Activated naive CD8-positive, alpha-beta T cell treated with anti-CD3 and anti-CD28 coated beads, Interleukin-2, amount 10 ng/mL, durations not matched to agents 7 days and 5 days (primary cell): Measurements from ENCODE around the gene CHMP2A. TPM values are rescaled to one million over a fixed set of nuclear protein-coding genes. Genes with fewer than 3 reads are reported as not detected.
"Not testable (repeated sequence)": the region's sequence is repeated elsewhere in the genome, so short reads cannot be mapped to it uniquely, and the experiment has no call there.

Experiments
- ATAC-seq: fragments of 150-1000 bp; cut with Tn5 transposase; one replicate; pipeline ENCODE4 v1.10.0; 2021; ENCODE audit warnings: low read depth, moderate library complexity
- POLR2A ChIA-PET: fragments of 350-600 bp; sonication (Branson Sonifier 250); formaldehyde crosslinking; loops from one replicate; lab custom pipeline; 2021; ENCODE audit warnings: antibody characterized with exemption; lab: Charles Lee
- DNase-seq: peaks from one replicate; pipeline ENCODE4 v3.0.0; 2021
- H3K27ac Mint-ChIP-seq: one replicate; pipeline ENCODE4 v1.8.0; 2022; ENCODE audit warnings: mild to moderate bottlenecking, mixed read lengths
- H3K27me3 Mint-ChIP-seq: one replicate; pipeline ENCODE4 v1.8.0; 2022; ENCODE audit warnings: mild to moderate bottlenecking, moderate library complexity, mixed read lengths
- H3K36me3 Mint-ChIP-seq: one replicate; pipeline ENCODE4 v1.8.0; 2021; ENCODE audit warnings: mild to moderate bottlenecking, mixed read lengths
- H3K4me1 Mint-ChIP-seq: one replicate; pipeline ENCODE4 v1.8.0; 2021; ENCODE audit warnings: mixed read lengths
- H3K4me3 Mint-ChIP-seq: one replicate; pipeline ENCODE4 v1.8.0; 2022; ENCODE audit warnings: mild to moderate bottlenecking, moderate library complexity, mixed read lengths
- H3K9me3 Mint-ChIP-seq: one replicate; pipeline ENCODE4 v1.8.0; 2021; ENCODE audit warnings: mixed read lengths
- total RNA-seq, 2 experiments: library from RNA; stranded (reverse); gene quantifications; one replicate each; pipeline ENCODE4 v1.2.3, GENCODE V29; 2021

The CHMP2A gene
- total RNA-seq, result 100 to 1,000 TPM in 1 of 2 experiments, 10 to 100 TPM in 1; 99.0 to 111 TPM

DNA sequence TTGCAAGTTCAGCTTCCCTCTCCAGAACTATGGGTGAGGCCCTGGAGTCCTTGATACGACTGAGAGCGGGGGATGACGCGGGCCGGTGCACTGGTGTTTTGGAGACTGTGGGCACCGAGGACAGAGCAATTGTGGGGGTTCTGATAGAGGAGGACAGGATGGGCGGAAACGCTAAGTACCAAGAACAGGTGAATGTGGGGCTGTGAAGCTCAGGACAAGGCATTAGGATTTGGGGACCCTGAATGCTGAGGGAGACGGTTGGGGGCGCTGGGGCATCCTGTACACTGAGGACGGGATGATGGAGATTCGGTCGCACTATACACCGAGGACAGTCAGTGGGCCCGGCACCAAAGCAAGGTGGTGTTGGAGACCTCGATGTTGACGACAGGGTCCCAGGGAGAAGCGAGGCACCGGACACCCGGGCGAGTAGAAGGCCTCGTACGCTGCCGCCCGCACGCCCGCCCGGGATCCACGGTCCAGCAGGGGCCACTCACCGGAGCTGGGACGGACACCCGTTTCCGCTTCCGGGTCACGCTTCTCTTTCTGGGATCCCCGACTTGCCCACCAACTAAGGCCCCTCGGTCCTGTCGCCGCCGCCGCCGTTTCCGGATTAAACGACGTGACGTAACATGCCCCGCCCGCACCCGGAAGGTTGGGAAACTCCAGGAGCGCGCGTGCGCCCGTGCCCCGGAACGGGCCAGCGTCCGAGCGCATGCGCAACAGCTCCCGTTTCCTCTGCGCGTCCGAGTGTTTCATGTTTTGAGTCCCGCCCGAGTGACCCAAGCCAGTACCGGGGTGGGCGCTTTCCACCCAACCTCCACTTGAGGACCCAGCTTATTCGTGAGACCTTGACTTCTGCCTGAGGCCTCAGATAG lies at the start of gene CHMP2A:
TSS of gene CHMP2A (minus strand) at position 612 of the 875 bp plus-strand sequence. CDS start 893 bp downstream, outside the sequence.
- Mint-ChIP-seq H3K4me3 (peak within 1 kb of the TSS; percentile 96), H3K27me3 (no peaks in the 10 kb centered on the region), H3K36me3 (peaks cover 30% of the 10 kb centered on the region), H3K4me1 (peaks cover 33% of the 10 kb centered on the region), H3K9me3 (no peaks in the 10 kb centered on the region), H3K27ac (peak within 1 kb of the TSS; percentile 98)
- POLR2A ChIA-PET, result interaction anchor here (0.6 to 3.7 kb wide), 13 partner anchors 8 to 1218 kb away, joined by 3 to 72 read pairs (median 8); partner anchors contain the start of genes MZF1, TRIM28, ZBTB45 and ZNF324B
- ATAC-seq (peak; percentile 45), DNase-seq (peak; percentile 98)

DNA sequence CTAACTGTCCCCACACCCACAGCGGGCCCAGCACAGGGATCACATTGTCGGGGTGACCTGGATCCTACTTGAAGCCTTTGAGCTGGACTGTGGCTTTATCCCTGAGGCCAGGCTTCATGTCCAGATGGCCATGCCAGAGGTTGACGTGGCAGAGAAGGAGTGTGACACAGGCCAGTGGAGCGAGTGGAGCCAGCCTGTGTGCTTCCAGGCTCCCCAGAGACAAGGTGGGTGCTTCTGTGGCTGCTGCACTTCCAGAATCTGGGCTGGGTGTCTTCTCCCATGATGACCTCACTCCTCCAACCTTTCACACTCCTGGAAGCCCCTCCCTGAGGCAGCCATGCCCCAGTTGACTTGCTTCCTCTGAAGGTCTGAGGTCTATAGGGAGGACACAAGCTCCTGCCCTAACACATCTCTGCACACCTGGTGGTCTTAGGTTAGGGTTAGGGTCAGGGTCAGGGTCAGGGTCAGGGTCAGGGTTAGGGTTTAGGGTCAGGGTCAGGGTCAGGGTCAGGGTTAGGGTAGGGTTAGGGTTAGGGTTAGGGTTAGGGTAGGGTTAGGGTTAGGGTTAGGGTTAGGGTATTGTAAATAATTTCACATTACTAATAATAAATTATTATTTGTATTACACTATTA lies 31.3 kb upstream of the CHMP2A start:
- no peaks in the 10 kb centered on the region for H3K9me3 Mint-ChIP-seq
- ATAC-seq, result no peak
- H3K27ac Mint-ChIP-seq, result no peak overlapping the region

DNA sequence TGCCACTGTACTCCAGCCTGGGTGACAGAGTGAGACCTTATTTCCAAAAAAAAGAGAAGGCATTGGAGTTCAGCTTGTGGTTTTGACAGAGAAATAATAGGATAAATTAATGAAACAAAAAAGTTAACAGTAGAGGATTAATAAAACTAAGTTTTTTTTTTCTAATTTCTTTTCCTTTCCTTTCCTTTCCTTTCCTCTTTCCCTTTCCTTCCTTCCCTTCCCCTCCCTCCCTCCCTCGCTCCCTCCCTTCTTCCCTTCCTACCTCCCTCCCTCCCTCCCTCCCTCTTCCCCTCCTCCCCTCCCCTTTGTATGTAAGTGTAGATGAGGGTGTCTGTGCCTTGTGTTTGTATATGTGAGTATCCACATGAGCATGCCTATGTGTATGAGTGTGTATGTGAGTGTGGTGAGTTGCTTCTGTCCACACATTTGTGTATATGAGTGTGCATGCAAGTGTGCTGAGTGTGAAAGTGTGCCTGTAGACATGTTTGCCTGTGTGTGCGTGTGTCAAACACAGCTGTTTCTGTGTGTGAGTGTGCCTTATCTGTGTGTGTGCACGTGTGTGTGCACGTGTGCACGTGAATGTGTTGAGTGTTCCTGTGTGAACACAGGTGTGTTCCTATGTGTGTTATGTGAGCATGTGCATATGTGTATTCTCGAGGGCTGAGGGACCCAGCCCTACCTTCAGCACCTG lies 30.7 kb upstream of the CHMP2A start:
- no peak for DNase-seq
- no peaks in the 10 kb centered on the region for H3K27me3 Mint-ChIP-seq
- no peaks in the 10 kb centered on the region for H3K9me3 Mint-ChIP-seq
- POLR2A ChIA-PET, result no interaction called here
- no peak overlapping the region for H3K27ac Mint-ChIP-seq
- H3K4me1 Mint-ChIP-seq, result peaks cover 7% of the 10 kb centered on the region
- ATAC-seq, result no peak
- no peak overlapping the region for H3K4me3 Mint-ChIP-seq
- H3K36me3 Mint-ChIP-seq, result peaks cover 10% of the 10 kb centered on the region

More for the DNA sequence above, 31.3 kb upstream of the CHMP2A start:
- Mint-ChIP-seq H3K36me3 (peaks cover 8% of the 10 kb centered on the region), H3K4me1 (peaks cover 4% of the 10 kb centered on the region), H3K27me3 (no peaks in the 10 kb centered on the region), H3K4me3 (no peak overlapping the region)
- no peak for DNase-seq
- POLR2A ChIA-PET, result no interaction called here

DNA sequence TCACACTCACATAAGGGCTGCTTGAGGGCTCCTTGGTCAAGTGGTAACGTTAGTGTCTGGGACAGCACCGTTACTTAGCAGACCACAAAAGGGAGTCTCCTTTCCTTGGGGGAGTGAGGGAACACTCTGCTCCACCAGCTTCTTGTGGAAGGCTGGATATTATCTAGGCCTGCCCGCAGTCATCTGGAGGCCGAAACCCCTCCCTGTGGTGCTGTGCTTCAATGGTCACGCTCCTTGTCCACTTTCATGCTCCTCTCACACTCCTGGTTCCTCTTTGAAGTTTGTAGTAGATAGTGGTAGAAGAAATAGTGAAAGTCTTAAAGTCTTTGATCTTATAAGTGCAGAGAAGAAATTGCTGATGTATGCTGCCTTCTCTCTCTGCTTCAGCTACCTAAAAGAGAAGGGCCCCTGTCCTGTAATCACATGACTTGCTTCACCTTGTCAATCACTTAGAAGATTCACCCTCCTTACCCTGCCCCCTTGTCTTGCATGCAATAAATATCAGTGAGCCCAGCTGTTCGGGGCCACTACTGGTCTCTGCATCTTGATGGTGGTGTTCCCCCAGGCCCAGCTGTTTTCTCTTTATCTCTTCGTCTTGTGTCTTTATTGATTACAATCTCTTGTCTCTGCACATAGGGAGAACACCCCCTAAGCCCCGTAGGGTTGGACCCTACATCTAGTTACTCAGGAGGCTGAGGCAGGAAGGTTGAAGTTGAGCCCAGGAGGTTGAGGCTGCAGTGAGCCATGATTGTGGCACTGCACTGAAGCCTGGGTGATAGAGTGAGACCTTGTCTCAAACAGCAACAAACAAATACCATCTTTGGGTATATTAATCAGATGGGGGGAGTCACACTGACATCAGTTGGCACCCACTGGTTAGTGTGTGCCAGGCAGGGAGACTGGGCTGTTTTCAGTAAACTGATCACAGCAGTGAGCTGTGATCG lies 29.9 kb upstream of the CHMP2A start:
- DNase-seq, result no peak
- Mint-ChIP-seq H3K4me1 (peaks cover 9% of the 10 kb centered on the region), H3K9me3 (no peaks in the 10 kb centered on the region), H3K27me3 (no peaks in the 10 kb centered on the region), H3K27ac (no peak overlapping the region), H3K4me3 (no peak overlapping the region), H3K36me3 (peaks cover 10% of the 10 kb centered on the region)
- POLR2A ChIA-PET, result no interaction called here
- ATAC-seq, result no peak

DNA sequence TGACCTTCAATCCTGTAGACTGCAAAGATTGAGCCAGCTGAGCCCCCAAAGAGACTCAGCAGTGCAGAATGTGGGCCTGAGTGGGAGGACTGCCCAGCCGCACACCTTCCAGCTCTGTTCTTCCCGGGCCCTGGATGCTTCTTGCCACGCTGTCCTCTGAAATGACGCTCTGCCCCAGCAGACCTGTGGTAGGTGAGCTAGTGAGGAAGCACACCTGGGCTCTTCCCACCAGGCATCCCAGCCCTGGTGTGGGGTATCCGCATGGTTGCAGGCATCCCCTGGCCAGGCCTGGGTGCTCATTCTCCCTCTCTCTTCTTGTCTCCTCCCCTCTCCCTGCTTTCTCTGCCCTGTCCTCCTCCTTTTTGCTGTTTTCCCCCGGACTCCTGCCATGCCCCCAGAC lies 28.1 kb upstream of the CHMP2A start:
- POLR2A ChIA-PET, result no interaction called here
- Mint-ChIP-seq H3K9me3 (no peaks in the 10 kb centered on the region), H3K4me3 (no peak overlapping the region)

DNA sequence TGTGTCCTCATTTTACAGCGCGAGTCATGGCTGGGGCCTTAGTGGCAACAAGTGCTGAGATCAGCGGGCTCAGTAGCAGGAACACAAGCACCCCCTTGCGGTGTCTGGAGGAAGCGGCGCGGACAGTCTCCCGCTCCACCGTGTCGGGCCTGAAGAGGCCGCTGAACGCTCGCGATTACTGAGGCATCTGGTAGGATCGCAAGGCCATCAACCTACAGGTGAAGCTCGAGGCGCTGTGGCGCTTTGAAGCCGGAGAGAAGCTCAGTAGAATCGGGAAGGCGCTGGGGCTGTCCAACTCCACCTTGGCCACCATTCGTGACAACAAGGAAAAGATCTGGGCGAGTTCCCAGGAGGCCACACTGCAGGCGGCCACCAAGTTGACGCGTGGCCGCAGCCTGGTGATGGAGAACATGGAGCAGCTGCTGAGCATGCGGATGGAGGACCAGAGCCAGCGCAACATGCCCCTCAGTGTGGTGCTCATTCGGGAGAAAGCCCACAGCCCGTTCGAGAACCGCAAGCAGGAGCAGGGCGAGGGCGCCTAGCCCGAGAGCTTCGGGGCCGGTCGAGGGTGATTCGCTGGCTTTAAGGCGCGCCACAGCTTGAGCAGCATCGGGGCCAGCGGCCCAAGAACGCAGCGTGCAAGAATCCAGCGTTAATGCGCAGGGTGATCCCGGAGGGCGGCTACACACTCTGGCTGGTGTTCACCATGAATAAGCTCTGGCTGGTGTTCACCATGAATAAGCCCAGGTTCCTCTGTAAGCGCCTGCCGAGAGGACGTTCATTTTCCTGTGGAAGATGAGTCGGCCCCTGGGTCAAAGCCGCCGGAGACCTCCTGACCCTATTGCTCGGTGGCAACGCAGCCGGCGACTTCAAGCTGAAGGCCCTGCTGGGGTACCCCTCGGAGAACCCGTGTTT lies 26.6 kb upstream of the CHMP2A start:
- Mint-ChIP-seq H3K36me3 (peaks cover 10% of the 10 kb centered on the region), H3K4me3 (no peak overlapping the region), H3K4me1 (peaks cover 22% of the 10 kb centered on the region), H3K9me3 (no peaks in the 10 kb centered on the region), H3K27ac (peak overlapping the region; percentile 59), H3K27me3 (no peaks in the 10 kb centered on the region)
- POLR2A ChIA-PET, result interaction anchor here (0.5 to 4.1 kb wide), 6 partner anchors 19 to 310 kb away, joined by 3 to 37 read pairs (median 4); partner anchors contain the start of genes TRIM28, ZBTB45 and ZNF446
- peak; percentile 89 for DNase-seq
- peak; percentile 96 for ATAC-seq

More for the DNA sequence above, 28.1 kb upstream of the CHMP2A start:
- Mint-ChIP-seq H3K36me3 (peaks cover 10% of the 10 kb centered on the region), H3K27ac (no peak overlapping the region), H3K27me3 (no peaks in the 10 kb centered on the region), H3K4me1 (peaks cover 22% of the 10 kb centered on the region)
- DNase-seq (no peak), ATAC-seq (no peak)

DNA sequence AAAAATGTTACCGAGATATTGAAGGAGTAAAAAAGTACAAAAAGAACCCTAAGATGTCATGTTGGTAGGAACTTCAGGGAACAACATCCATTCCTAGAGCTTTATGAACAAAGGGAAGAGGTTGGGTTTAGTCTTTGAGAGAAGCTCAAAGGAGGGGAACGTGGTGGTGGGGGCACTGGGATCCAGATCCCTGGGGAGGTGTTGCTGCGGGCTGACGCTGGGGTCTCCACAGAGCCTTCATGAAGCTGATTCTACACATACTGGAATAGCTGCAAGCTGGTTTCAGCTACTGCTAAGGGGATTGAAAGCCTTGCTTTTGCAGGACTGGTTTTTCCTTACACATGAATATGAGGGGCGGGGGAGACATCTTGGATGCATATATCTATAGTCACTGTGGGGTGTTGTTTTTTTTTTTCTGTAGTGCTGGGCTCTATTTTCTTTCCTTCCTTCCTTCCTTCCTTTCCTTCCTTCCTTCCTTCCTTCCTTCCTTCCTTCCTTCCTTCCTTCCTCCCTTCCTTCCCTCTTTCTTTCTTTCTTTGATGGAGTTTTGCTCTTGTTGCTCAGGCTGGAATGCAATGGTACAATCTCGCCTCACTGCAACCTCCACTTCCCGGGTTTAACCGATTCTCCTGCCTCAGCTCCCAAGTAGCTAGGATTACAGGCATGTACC lies 24.7 kb upstream of the CHMP2A start:
- Mint-ChIP-seq H3K36me3 (peaks cover 10% of the 10 kb centered on the region), H3K27me3 (no peaks in the 10 kb centered on the region), H3K9me3 (no peaks in the 10 kb centered on the region), H3K4me1 (peaks cover 24% of the 10 kb centered on the region), H3K27ac (peak overlapping the region; percentile 44), H3K4me3 (no peak overlapping the region)
- no peak for DNase-seq
- POLR2A ChIA-PET, result interaction anchor here (0.7 to 4.1 kb wide), 2 partner anchors 60 to 80 kb away, joined by 3 to 37 read pairs; partner anchors contain the start of gene ZBTB45
- no peak for ATAC-seq

DNA sequence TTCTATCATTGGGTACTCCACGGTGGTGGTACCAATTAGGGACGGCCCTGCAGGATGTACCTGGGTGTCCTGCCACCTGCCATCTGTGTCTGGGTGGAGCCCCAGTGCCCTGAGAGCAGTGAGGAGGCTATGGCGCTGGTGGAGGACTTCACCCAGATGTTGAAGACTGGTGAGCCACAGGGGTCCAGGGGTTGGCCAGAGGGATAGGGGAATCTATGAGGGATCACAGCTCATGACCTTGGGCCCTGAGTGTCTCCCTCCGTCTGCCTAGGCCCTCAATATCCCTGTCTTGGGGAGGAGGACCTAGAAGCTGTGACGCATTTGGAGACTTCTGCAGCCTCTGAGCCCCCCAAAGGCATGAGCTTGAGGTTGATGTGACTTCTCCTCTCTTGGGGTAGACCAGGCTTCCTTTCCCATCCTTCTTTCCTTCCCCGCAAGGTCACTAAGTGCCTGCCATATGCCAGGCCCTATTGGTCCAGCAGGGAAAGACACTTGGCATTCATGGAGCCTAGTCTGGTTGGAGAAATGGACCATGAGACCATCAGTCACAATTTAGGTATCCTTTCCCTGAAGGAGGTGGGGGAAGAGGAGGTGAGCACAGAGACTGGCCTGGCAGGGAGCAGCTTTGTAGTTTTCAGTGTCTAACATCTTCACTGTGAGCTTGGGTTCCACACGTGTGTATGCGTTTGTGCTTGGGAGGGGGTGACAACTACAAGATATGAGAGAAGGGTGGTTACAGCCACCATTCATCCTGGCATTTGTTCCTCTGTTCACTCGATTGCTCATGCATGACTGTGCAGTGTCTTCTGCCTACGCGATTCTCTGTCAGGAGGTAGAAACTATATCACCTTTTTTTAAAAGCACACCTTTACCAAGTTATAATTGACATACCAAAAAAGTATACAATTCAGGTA lies 23.4 kb upstream of the CHMP2A start:
- no peak for DNase-seq
- Mint-ChIP-seq H3K4me1 (peaks cover 31% of the 10 kb centered on the region), H3K36me3 (peaks cover 10% of the 10 kb centered on the region), H3K9me3 (no peaks in the 10 kb centered on the region), H3K4me3 (no peak overlapping the region), H3K27me3 (no peaks in the 10 kb centered on the region), H3K27ac (no peak overlapping the region)
- no peak for ATAC-seq
- POLR2A ChIA-PET, result interaction anchor here (0.8 to 4.1 kb wide), 2 partner anchors 9 to 59 kb away, joined by 3 to 37 read pairs; partner anchors contain the start of gene ZBTB45

DNA sequence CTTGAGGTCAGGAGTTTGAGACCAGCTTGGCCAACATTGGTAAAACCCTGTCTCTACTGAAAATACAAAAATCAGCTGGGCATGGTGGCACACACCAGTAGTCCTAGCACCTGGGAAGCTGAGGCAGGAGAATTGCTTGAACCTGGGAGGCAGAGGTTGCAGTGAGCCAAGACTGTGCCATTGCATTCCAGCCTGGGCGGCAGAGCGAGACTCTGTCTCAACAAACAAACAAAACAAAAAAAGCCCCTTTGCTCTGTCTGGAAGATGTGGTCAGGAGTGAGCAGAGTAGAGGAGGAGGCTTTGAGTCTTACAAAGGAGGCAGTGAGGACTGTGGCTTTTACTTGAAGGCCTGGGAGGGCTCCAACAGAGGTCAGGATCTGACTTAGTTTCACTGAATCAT lies 22.7 kb upstream of the CHMP2A start:
- H3K27me3 Mint-ChIP-seq, H3K27ac Mint-ChIP-seq, ATAC-seq, DNase-seq, H3K4me3 Mint-ChIP-seq, POLR2A ChIA-PET, H3K36me3 Mint-ChIP-seq, H3K9me3 Mint-ChIP-seq: not testable (repeated sequence)
- H3K4me1 Mint-ChIP-seq, result peaks cover 32% of the 10 kb centered on the region
